HEK293 (cell line): ENCODE data around the gene CCDC61.
A peak's percentile ranks its signal among the peaks of the same experiment; 100 is the strongest.

Experiments used
- GLI4 ChIP-seq: fragments of 450-650 bp; formaldehyde crosslinking; IDR thresholded peaks from 2 replicates; pipeline ENCODE4 v1.5.1; 2016; ENCODE audit warnings: missing biosample characterization, missing genetic modification characterization
- KLF10 ChIP-seq: fragments of 450-650 bp; IDR thresholded peaks from 2 replicates; pipeline ENCODE4 v1.5.1; 2018; ENCODE audit warnings: missing biosample characterization, mild to moderate bottlenecking, missing genetic modification characterization
- MEIS1 ChIP-seq: sonication (generic); formaldehyde crosslinking; IDR thresholded peaks from 2 replicates; pipeline ENCODE4 v1.8.1; 2022; ENCODE audit warnings: missing genetic modification reagents, mild to moderate bottlenecking, borderline replicate concordance
- OVOL3 ChIP-seq: fragments of 450-650 bp; formaldehyde crosslinking; IDR thresholded peaks from 2 replicates; pipeline ENCODE4 v1.5.1; 2016; ENCODE audit warnings: missing biosample characterization, missing genetic modification characterization
- RBAK ChIP-seq: fragments of 450-650 bp; formaldehyde crosslinking; IDR thresholded peaks from 2 replicates; pipeline ENCODE4 v1.5.1; 2016; ENCODE audit warnings: missing biosample characterization, missing genetic modification characterization
- TRIM28 ChIP-seq: IDR thresholded peaks from 2 replicates; pipeline ENCODE4 v1.6.1; 2011; ENCODE audit warnings: low read length, control low read depth, borderline replicate concordance
- ZBTB48 ChIP-seq: fragments of 450-650 bp; formaldehyde crosslinking; IDR thresholded peaks from 2 replicates; pipeline ENCODE4 v1.5.1; 2016; ENCODE audit warnings: missing biosample characterization, missing genetic modification characterization
- ZFP3 ChIP-seq: fragments of 450-650 bp; formaldehyde crosslinking; IDR thresholded peaks from 2 replicates; pipeline ENCODE4 v1.5.1; 2016; ENCODE audit warnings: low read depth, missing biosample characterization, missing genetic modification characterization
- ZNF175 ChIP-seq: fragments of 450-650 bp; formaldehyde crosslinking; IDR thresholded peaks from 2 replicates; pipeline ENCODE4 v1.5.1; 2016; ENCODE audit warnings: missing biosample characterization, missing genetic modification characterization
- ZNF202 ChIP-seq: fragments of 450-650 bp; formaldehyde crosslinking; IDR thresholded peaks from 2 replicates; pipeline ENCODE4 v1.5.1; 2016; ENCODE audit warnings: missing biosample characterization, missing genetic modification characterization, borderline replicate concordance
- ZNF214 ChIP-seq: fragments of 450-650 bp; formaldehyde crosslinking; IDR thresholded peaks from 2 replicates; pipeline ENCODE4 v1.5.1; 2017; ENCODE audit warnings: missing biosample characterization, mild to moderate bottlenecking, missing genetic modification characterization, borderline replicate concordance
- ZNF248 ChIP-seq: fragments of 450-650 bp; formaldehyde crosslinking; IDR thresholded peaks from 2 replicates; pipeline ENCODE4 v1.5.1; 2017; ENCODE audit warnings: missing biosample characterization, missing genetic modification characterization
- ZNF266 ChIP-seq: fragments of 450-650 bp; formaldehyde crosslinking; IDR thresholded peaks from 2 replicates; pipeline ENCODE4 v1.5.1; 2016; ENCODE audit warnings: missing biosample characterization, missing genetic modification characterization, low read depth
- ZNF335 ChIP-seq: fragments of 450-650 bp; formaldehyde crosslinking; conservative IDR thresholded peaks from 2 replicates; pipeline ENCODE4 v1.5.1; 2016; ENCODE audit warnings: missing biosample characterization, missing genetic modification characterization
- ZNF423 ChIP-seq: fragments of 450-650 bp; formaldehyde crosslinking; IDR thresholded peaks from 2 replicates; pipeline ENCODE4 v1.5.1; 2016; ENCODE audit warnings: missing biosample characterization, missing genetic modification characterization
- ZNF549 ChIP-seq: fragments of 450-650 bp; IDR thresholded peaks from 2 replicates; pipeline ENCODE4 v1.5.1; 2018; ENCODE audit warnings: missing biosample characterization, missing genetic modification characterization, mild to moderate bottlenecking, inconsistent platforms, moderate library complexity
- ZNF558 ChIP-seq: fragments of 450-650 bp; formaldehyde crosslinking; IDR thresholded peaks from 2 replicates; pipeline ENCODE4 v1.5.1; 2016; ENCODE audit warnings: missing biosample characterization, missing genetic modification characterization
- TF ChIP-seq, protein P1 (sequence below): fragments of 450-650 bp; formaldehyde crosslinking; IDR thresholded peaks from 2 replicates; pipeline ENCODE4 v1.5.1; 2016; ENCODE audit warnings: missing biosample characterization, missing genetic modification characterization
- TF ChIP-seq, protein P2 (sequence below): fragments of 450-650 bp; formaldehyde crosslinking; IDR thresholded peaks from 2 replicates; pipeline ENCODE4 v1.5.1; 2016; ENCODE audit warnings: missing biosample characterization, missing genetic modification characterization, borderline replicate concordance
- TF ChIP-seq, protein P3 (sequence below): fragments of 450-650 bp; formaldehyde crosslinking; IDR thresholded peaks from 2 replicates; pipeline ENCODE4 v1.5.1; 2016; ENCODE audit warnings: missing biosample characterization, missing genetic modification characterization, low read depth
- TF ChIP-seq, protein P4 (sequence below): fragments of 450-650 bp; formaldehyde crosslinking; IDR thresholded peaks from 2 replicates; pipeline ENCODE4 v1.5.1; 2016; ENCODE audit warnings: missing biosample characterization, missing genetic modification characterization
- TF ChIP-seq, protein P5 (sequence below): fragments of 450-650 bp; formaldehyde crosslinking; IDR thresholded peaks from 2 replicates; pipeline ENCODE4 v1.5.1; 2016; ENCODE audit warnings: missing biosample characterization, missing genetic modification characterization
- TF ChIP-seq, protein P6 (sequence below): fragments of 450-650 bp; formaldehyde crosslinking; IDR thresholded peaks from 2 replicates; pipeline ENCODE4 v1.5.1; 2017; ENCODE audit warnings: missing biosample characterization, missing genetic modification characterization

CCDC61 gene

DNA sequence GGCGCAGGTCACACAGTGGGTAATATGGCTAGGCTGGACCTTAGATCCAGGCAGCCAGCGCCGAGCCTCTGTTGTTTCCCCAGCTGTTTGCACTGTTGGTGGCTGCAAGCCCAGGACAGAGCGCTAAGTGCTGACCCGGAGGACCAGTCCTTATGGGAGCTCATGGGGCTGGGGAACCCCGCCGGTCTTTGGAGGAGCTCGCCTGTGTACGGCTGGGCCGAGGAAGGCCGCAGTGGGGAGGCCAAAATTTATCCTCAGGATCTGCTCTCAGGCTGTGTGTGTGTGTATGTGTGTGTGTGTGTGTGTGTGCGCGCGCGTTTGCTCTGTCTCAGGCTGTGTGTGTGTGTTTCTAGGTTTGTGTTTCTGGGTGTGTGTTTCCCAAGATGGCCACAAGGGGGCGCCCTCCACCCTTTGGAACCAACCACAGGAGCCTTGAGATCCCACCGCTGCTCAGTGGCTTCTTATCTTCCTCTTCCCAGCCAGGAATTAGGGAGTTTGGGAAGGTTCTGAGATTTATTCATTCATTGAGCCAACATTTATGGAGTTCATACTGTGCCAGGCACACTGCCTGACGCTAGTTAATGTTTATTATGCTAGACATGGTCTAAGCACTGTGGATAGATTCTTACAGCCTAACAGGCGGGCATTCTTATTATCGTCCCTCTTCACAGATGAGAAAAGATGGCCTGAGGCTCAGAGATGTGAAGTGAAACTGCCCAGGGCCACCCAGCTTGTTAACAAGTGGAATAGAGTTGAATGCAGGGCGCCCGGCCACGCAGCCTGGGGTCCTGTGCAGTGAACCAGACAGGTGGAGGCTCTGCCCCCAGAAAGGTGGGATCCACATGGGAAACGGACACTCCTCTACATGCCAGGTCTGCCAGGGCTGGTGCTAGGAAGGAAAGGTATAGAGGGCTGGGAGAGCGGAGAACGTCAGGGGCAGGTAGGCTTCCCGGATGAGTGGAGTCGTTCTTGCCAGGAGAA is 14.6 kb downstream of the CCDC61 start (continued):
- TF ChIP-seq ZNF335 (no peak), ZNF248 (no peak), ZNF558 (no peak), RBAK (no peak), ZNF202 (tag by site-specific recombination) (no peak), ZNF214 (no peak), GLI4 (no peak; the same call in 1 of the 2 replicates), ZNF266 (tag by site-specific recombination) (no peak), OVOL3 (no peak), ZNF549 (tag by site-specific recombination) (no peak), TRIM28 (no peak), ZFP3 (tag by site-specific recombination) (no peak), MEIS1 (CRISPR knock-in tag) (no peak), ZBTB48 (tag by site-specific recombination) (peak; percentile 27; the same call in 1 of the 2 replicates), KLF10 (tag by site-specific recombination) (no peak), ZNF175 (tag by site-specific recombination) (no peak), ZNF423 (tag by site-specific recombination) (no peak)
- TF ChIP-seq, protein P1, sequence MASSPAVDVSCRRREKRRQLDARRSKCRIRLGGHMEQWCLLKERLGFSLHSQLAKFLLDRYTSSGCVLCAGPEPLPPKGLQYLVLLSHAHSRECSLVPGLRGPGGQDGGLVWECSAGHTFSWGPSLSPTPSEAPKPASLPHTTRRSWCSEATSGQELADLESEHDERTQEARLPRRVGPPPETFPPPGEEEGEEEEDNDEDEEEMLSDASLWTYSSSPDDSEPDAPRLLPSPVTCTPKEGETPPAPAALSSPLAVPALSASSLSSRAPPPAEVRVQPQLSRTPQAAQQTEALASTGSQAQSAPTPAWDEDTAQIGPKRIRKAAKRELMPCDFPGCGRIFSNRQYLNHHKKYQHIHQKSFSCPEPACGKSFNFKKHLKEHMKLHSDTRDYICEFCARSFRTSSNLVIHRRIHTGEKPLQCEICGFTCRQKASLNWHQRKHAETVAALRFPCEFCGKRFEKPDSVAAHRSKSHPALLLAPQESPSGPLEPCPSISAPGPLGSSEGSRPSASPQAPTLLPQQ (tag by site-specific recombination): peak; percentile 70
- TF ChIP-seq, protein P2, sequence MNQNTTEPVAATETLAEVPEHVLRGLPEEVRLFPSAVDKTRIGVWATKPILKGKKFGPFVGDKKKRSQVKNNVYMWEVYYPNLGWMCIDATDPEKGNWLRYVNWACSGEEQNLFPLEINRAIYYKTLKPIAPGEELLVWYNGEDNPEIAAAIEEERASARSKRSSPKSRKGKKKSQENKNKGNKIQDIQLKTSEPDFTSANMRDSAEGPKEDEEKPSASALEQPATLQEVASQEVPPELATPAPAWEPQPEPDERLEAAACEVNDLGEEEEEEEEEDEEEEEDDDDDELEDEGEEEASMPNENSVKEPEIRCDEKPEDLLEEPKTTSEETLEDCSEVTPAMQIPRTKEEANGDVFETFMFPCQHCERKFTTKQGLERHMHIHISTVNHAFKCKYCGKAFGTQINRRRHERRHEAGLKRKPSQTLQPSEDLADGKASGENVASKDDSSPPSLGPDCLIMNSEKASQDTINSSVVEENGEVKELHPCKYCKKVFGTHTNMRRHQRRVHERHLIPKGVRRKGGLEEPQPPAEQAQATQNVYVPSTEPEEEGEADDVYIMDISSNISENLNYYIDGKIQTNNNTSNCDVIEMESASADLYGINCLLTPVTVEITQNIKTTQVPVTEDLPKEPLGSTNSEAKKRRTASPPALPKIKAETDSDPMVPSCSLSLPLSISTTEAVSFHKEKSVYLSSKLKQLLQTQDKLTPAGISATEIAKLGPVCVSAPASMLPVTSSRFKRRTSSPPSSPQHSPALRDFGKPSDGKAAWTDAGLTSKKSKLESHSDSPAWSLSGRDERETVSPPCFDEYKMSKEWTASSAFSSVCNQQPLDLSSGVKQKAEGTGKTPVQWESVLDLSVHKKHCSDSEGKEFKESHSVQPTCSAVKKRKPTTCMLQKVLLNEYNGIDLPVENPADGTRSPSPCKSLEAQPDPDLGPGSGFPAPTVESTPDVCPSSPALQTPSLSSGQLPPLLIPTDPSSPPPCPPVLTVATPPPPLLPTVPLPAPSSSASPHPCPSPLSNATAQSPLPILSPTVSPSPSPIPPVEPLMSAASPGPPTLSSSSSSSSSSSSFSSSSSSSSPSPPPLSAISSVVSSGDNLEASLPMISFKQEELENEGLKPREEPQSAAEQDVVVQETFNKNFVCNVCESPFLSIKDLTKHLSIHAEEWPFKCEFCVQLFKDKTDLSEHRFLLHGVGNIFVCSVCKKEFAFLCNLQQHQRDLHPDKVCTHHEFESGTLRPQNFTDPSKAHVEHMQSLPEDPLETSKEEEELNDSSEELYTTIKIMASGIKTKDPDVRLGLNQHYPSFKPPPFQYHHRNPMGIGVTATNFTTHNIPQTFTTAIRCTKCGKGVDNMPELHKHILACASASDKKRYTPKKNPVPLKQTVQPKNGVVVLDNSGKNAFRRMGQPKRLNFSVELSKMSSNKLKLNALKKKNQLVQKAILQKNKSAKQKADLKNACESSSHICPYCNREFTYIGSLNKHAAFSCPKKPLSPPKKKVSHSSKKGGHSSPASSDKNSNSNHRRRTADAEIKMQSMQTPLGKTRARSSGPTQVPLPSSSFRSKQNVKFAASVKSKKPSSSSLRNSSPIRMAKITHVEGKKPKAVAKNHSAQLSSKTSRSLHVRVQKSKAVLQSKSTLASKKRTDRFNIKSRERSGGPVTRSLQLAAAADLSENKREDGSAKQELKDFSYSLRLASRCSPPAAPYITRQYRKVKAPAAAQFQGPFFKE (tag by site-specific recombination): no peak
- TF ChIP-seq, protein P3, sequence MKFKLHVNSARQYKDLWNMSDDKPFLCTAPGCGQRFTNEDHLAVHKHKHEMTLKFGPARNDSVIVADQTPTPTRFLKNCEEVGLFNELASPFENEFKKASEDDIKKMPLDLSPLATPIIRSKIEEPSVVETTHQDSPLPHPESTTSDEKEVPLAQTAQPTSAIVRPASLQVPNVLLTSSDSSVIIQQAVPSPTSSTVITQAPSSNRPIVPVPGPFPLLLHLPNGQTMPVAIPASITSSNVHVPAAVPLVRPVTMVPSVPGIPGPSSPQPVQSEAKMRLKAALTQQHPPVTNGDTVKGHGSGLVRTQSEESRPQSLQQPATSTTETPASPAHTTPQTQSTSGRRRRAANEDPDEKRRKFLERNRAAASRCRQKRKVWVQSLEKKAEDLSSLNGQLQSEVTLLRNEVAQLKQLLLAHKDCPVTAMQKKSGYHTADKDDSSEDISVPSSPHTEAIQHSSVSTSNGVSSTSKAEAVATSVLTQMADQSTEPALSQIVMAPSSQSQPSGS (tag by site-specific recombination): no peak
- TF ChIP-seq, protein P4, sequence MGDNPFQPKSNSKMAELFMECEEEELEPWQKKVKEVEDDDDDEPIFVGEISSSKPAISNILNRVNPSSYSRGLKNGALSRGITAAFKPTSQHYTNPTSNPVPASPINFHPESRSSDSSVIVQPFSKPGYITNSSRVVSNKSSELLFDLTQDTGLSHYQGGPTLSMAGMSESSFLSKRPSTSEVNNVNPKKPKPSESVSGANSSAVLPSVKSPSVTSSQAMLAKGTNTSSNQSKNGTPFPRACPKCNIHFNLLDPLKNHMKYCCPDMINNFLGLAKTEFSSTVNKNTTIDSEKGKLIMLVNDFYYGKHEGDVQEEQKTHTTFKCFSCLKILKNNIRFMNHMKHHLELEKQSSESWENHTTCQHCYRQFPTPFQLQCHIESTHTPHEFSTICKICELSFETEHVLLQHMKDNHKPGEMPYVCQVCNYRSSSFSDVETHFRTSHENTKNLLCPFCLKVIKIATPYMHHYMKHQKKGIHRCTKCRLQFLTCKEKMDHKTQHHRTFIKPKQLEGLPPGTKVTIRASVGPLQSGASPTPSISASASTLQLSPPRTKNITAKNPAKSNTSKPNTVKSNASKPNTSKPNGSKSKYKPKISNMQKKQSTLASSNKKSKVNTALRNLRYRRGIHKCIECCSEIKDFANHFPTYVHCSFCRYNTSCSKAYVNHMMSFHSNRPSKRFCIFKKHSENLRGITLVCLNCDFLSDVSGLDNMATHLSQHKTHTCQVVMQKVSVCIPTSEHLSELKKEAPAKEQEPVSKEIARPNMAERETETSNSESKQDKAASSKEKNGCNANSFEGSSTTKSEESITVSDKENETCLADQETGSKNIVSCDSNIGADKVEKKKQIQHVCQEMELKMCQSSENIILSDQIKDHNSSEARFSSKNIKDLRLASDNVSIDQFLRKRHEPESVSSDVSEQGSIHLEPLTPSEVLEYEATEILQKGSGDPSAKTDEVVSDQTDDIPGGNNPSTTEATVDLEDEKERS (tag by site-specific recombination): no peak
- TF ChIP-seq, protein P5, sequence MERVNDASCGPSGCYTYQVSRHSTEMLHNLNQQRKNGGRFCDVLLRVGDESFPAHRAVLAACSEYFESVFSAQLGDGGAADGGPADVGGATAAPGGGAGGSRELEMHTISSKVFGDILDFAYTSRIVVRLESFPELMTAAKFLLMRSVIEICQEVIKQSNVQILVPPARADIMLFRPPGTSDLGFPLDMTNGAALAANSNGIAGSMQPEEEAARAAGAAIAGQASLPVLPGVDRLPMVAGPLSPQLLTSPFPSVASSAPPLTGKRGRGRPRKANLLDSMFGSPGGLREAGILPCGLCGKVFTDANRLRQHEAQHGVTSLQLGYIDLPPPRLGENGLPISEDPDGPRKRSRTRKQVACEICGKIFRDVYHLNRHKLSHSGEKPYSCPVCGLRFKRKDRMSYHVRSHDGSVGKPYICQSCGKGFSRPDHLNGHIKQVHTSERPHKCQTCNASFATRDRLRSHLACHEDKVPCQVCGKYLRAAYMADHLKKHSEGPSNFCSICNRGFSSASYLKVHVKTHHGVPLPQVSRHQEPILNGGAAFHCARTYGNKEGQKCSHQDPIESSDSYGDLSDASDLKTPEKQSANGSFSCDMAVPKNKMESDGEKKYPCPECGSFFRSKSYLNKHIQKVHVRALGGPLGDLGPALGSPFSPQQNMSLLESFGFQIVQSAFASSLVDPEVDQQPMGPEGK (tag by site-specific recombination): 0 out of 2 replicates have a peak, but pooled peaks have one; percentile 50
- TF ChIP-seq, protein P6, sequence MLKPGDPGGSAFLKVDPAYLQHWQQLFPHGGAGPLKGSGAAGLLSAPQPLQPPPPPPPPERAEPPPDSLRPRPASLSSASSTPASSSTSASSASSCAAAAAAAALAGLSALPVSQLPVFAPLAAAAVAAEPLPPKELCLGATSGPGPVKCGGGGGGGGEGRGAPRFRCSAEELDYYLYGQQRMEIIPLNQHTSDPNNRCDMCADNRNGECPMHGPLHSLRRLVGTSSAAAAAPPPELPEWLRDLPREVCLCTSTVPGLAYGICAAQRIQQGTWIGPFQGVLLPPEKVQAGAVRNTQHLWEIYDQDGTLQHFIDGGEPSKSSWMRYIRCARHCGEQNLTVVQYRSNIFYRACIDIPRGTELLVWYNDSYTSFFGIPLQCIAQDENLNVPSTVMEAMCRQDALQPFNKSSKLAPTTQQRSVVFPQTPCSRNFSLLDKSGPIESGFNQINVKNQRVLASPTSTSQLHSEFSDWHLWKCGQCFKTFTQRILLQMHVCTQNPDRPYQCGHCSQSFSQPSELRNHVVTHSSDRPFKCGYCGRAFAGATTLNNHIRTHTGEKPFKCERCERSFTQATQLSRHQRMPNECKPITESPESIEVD (tag by site-specific recombination): no peak
